ENCODE data around the gene RBM34. TPM values are rescaled to one million over a fixed set of nuclear protein-coding genes. Genes with fewer than 3 reads are reported as not detected.

The RBM34 gene
- polyA plus RNA-seq, 3 donors, result 20.5 to 25.7 (median 22.5) TPM

DNA sequence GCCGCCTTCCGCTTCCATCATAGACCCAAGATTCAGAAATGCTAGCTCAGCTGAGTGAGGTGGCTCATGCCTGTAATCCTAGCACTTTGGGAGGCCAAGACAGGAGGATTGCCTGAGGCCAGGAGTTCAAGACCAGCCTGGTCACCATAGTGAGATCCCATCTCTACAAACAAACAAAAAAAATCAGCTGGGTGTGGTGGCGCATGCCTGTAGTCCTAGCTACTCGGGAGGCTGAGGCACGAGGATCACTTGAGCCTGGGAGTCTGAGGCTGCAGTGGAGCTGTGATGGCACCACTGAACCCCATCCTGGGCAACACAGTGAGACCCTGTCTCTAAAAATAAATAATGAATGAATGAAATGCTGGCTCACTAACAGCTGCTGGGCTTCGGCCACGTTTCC, 72.1 kb downstream of the RBM34 start:
- Mint-ChIP-seq H3K27ac (peak overlapping the region in 1 of 7 donors; percentile 63), H3K9me3 (peaks cover 0 to 2% (median 0%) of the 10 kb centered on the region in 7 donors), H3K4me1 (peaks cover 18% of the 10 kb centered on the region), H3K36me3 (no peaks in the 10 kb centered on the region), H3K27me3 (ENCODE audit: low read depth in 3 of 3) (peaks cover 0 to 5% (median 5%) of the 10 kb centered on the region in 3 donors), H3K4me3 (no peak overlapping the region)
- 87% methylated on average over 6 of the region's 7 CpGs for WGBS (ENCODE audit: insufficient coverage)
- Histone ChIP-seq H3K9ac (ENCODE audit: insufficient read depth, low read length, poor library complexity, severe bottlenecking) (no peak overlapping the region), H3K4me3 (replicated peaks in 1 of 3; ENCODE audit: low read depth in 2 of 3, low read length in 3 of 3) (no peak overlapping the region), H3K27me3 (ENCODE audit: control insufficient read depth in 2 of 2, insufficient read depth in 2 of 2, low read length in 2 of 2) (peaks cover 0 to 2% of the 10 kb centered on the region in 2 donors), H2AFZ (ENCODE audit: insufficient read depth, low read depth, low read length, poor library complexity, severe bottlenecking) (no peak overlapping the region), H3K27ac (ENCODE audit: low read depth in 1 of 2, low read length in 2 of 2) (no peak overlapping the region), H3K79me2 (ENCODE audit: insufficient read depth, low read length) (no peaks in the 10 kb centered on the region), H3K4me2 (replicated peaks; ENCODE audit: extremely low read depth, low read length, poor library complexity, severe bottlenecking) (no peak overlapping the region), H3K36me3 (replicated peaks in 1 of 2; ENCODE audit: control insufficient read depth in 1 of 2, insufficient read depth in 2 of 2, low read length in 2 of 2) (no peaks in the 10 kb centered on the region), H3K9me3 (replicated peaks in 1 of 2; ENCODE audit: control insufficient read depth in 1 of 2, insufficient read depth in 1 of 2, low read length in 2 of 2) (no peaks in the 10 kb centered on the region), H3K4me1 (ENCODE audit: control insufficient read depth in 1 of 2, insufficient read depth in 2 of 2, low read length in 2 of 2) (peaks cover 16 to 17% of the 10 kb centered on the region in 2 donors), H4K20me1 (ENCODE audit: insufficient read depth, low read length) (no peaks in the 10 kb centered on the region)
- DNase-seq, result no peak
- intact Hi-C loops (cut with micrococcal nuclease), result no loop called here
- TF ChIP-seq, protein P1, sequence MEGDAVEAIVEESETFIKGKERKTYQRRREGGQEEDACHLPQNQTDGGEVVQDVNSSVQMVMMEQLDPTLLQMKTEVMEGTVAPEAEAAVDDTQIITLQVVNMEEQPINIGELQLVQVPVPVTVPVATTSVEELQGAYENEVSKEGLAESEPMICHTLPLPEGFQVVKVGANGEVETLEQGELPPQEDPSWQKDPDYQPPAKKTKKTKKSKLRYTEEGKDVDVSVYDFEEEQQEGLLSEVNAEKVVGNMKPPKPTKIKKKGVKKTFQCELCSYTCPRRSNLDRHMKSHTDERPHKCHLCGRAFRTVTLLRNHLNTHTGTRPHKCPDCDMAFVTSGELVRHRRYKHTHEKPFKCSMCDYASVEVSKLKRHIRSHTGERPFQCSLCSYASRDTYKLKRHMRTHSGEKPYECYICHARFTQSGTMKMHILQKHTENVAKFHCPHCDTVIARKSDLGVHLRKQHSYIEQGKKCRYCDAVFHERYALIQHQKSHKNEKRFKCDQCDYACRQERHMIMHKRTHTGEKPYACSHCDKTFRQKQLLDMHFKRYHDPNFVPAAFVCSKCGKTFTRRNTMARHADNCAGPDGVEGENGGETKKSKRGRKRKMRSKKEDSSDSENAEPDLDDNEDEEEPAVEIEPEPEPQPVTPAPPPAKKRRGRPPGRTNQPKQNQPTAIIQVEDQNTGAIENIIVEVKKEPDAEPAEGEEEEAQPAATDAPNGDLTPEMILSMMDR (IDR thresholded peaks at IDR 0.05), result no peak

DNA sequence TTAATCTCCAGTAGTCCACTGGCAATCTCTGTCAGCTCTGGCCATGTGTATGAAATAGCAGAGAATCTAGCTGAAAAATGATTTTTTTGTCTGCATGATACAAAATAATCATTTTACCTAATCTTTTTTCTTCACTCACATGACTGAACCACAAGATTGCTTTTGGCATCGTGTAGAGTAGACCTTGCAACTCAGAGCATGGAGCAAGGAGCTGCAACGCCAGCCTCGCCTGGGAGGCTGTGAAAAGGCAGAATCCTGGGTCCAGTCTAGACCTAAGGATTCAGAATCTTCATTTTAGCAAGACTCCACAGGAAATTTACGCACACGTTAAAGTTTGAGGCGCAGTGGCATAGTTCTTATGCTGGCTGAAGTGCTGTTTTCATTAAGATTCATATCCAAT, 72.6 kb downstream of the RBM34 start:
- no peaks in the 10 kb centered on the region for H3K79me2 ChIP-seq (ENCODE audit: insufficient read depth, low read length)
- 76% methylated on average over 6 of the region's 6 CpGs for WGBS (ENCODE audit: insufficient coverage)
- H4K20me1 ChIP-seq (ENCODE audit: insufficient read depth, low read length), result no peaks in the 10 kb centered on the region
- H3K9me3 Mint-ChIP-seq, result peaks cover 0 to 2% (median 0%) of the 10 kb centered on the region in 7 donors
- DNase-seq, result no peak
- TF ChIP-seq, protein P1 (IDR thresholded peaks at IDR 0.05), result no peak
- H3K27ac ChIP-seq (ENCODE audit: low read depth in 1 of 2, low read length in 2 of 2), result no peak overlapping the region
- no peak overlapping the region for H3K9ac ChIP-seq (ENCODE audit: insufficient read depth, low read length, poor library complexity, severe bottlenecking)
- H3K4me3 Mint-ChIP-seq, result no peak overlapping the region
- no peaks in the 10 kb centered on the region for H3K36me3 ChIP-seq (replicated peaks in 1 of 2; ENCODE audit: control insufficient read depth in 1 of 2, insufficient read depth in 2 of 2, low read length in 2 of 2)
- no peaks in the 10 kb centered on the region for H3K9me3 ChIP-seq (replicated peaks in 1 of 2; ENCODE audit: control insufficient read depth in 1 of 2, insufficient read depth in 1 of 2, low read length in 2 of 2)
- no peak overlapping the region for H3K4me3 ChIP-seq (replicated peaks in 1 of 3; ENCODE audit: low read depth in 2 of 3, low read length in 3 of 3)
- no peak overlapping the region for H2AFZ ChIP-seq (ENCODE audit: insufficient read depth, low read depth, low read length, poor library complexity, severe bottlenecking)
- intact Hi-C loops (cut with micrococcal nuclease), result no loop called here
- no peaks in the 10 kb centered on the region for H3K36me3 Mint-ChIP-seq
- H3K27me3 Mint-ChIP-seq (ENCODE audit: low read depth in 3 of 3), result peaks cover 0 to 5% (median 5%) of the 10 kb centered on the region in 3 donors
- no peak overlapping the region for H3K27ac Mint-ChIP-seq
- peaks cover 16 to 17% of the 10 kb centered on the region in 2 donors for H3K4me1 ChIP-seq (ENCODE audit: control insufficient read depth in 1 of 2, insufficient read depth in 2 of 2, low read length in 2 of 2)
- H3K27me3 ChIP-seq (ENCODE audit: control insufficient read depth in 2 of 2, insufficient read depth in 2 of 2, low read length in 2 of 2), result peaks cover 0 to 2% of the 10 kb centered on the region in 2 donors
- H3K4me2 ChIP-seq (replicated peaks; ENCODE audit: extremely low read depth, low read length, poor library complexity, severe bottlenecking), result no peak overlapping the region
- H3K4me1 Mint-ChIP-seq, result peaks cover 18% of the 10 kb centered on the region
